Progenitor cell of endocrine pancreas (in vitro differentiated cells): ENCODE data around the gene TAPBPL. TPM values are rescaled to one million over a fixed set of nuclear protein-coding genes. Genes with fewer than 3 reads are reported as not detected.
"Not testable (repeated sequence)": the region's sequence is repeated elsewhere in the genome, so short reads cannot be mapped to it uniquely, and the experiment has no call there.

Experiments used
- DNase-seq: peaks from one replicate; pipeline ENCODE4 v3.0.0; 2021; ENCODE audit warnings: low spot score; ENCODE audit not compliant: unreplicated experiment
- H3K27ac Mint-ChIP-seq: 2 replicates; pipeline ENCODE4 v1.8.0; 2021; ENCODE audit warnings: mild to moderate bottlenecking, moderate library complexity, mixed read lengths
- H3K27me3 Mint-ChIP-seq: 2 replicates; pipeline ENCODE4 v1.8.0; 2021; ENCODE audit warnings: mixed read lengths
- H3K36me3 Mint-ChIP-seq: 2 replicates; pipeline ENCODE4 v1.8.0; 2022; ENCODE audit warnings: mixed read lengths; ENCODE audit not compliant: insufficient read depth
- H3K4me1 Mint-ChIP-seq: 2 replicates; pipeline ENCODE4 v1.8.0; 2021; ENCODE audit warnings: low read depth, mixed read lengths
- H3K4me3 Mint-ChIP-seq: 2 replicates; pipeline ENCODE4 v1.8.0; 2021; ENCODE audit warnings: low read depth, mild to moderate bottlenecking, moderate library complexity, mixed read lengths
- H3K9me3 Mint-ChIP-seq: 2 replicates; pipeline ENCODE4 v1.8.0; 2021; ENCODE audit warnings: low read depth, mixed read lengths
- CTCF ChIP-seq: fragments of 200-600 bp; sonication (generic); IDR thresholded peaks from one replicate; pipeline ENCODE4 v1.5.0; 2021; ENCODE audit warnings: antibody characterized with exemption, mild to moderate bottlenecking; ENCODE audit not compliant: unreplicated experiment
- total RNA-seq: library from RNA; stranded (reverse); gene quantifications from 2 replicates; pipeline ENCODE4 v1.2.1, GENCODE V29; 2021

The TAPBPL gene
- total RNA-seq, 1 donor from 2014 or later = 2.4 TPM

- no peak for DNase-seq
- H3K4me3 Mint-ChIP-seq = no peak overlapping the region
- no peaks in the 10 kb centered on the region for H3K9me3 Mint-ChIP-seq
- H3K4me1 Mint-ChIP-seq = peaks cover 4% of the 10 kb centered on the region
- H3K27me3 Mint-ChIP-seq = peaks cover 31% of the 10 kb centered on the region
- peaks cover 3% of the 10 kb centered on the region for H3K36me3 Mint-ChIP-seq
- no peak overlapping the region for H3K27ac Mint-ChIP-seq
- TF ChIP-seq CTCF = no peak
Observed at GRCh38 chr12:6466184-6466573, 14.3 kb downstream of the TAPBPL start.

DNA sequence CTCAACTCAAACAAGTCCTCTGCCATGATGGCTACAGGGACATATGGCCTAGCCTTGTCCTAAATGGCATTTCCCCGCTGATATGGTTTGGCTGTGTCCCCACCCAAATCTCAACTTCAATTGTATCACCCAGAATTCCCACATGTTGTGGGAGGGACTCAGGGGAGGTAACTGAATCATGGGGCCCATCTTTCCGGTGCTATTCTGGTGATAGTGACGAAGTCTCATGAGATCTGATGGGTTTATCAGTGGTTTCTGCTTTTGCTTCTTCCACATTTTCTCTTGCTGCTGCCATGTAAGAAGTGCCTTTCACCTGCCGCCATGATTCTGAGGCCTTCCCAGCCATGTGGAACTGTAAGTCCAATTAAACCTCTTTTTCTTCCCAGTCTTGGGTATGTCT lies 14.9 kb downstream of the TAPBPL start:
- H3K36me3 Mint-ChIP-seq, H3K4me1 Mint-ChIP-seq, H3K9me3 Mint-ChIP-seq, H3K27ac Mint-ChIP-seq, DNase-seq, H3K4me3 Mint-ChIP-seq: not testable (repeated sequence)
- peaks cover 34% of the 10 kb centered on the region for H3K27me3 Mint-ChIP-seq

DNA sequence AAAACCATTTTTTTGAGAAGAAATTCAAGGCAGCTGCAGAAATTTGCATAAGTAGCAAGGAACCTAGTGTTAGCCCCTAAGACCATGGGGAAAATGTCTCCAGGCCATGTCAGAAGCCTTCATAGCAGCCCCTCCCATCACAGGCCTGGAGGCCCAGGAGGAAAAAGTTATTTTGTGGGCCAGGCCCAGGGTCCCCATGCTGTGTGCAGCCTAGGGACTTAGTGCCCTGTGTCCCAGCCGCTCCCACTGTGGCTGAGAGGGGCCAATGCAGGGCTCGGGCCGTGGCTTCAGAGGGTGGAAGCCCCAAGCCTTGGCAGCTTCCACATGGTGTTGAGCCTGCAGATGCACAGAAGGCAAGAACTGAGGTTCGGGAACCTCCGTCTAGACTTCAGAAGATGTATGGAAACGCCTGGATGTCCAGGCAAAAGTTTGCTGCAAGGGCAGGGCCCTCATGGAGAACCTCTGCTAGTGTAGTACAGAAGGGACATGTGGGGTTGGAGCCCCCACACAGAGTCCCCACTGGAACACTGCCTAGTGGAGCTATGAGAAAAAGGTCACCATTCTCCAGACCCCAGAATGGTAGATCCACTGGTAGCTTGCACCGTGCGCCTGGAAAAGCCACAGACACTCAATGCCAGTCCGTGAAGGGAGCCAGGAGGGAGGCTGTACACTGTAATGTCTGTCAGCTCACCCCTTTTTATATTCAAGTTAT lies 15.9 kb downstream of the TAPBPL start:
- not testable (repeated sequence) for H3K9me3 Mint-ChIP-seq, H3K27ac Mint-ChIP-seq, DNase-seq, H3K4me1 Mint-ChIP-seq, H3K36me3 Mint-ChIP-seq, H3K4me3 Mint-ChIP-seq
- peaks cover 41% of the 10 kb centered on the region for H3K27me3 Mint-ChIP-seq

- no peaks in the 10 kb centered on the region for H3K9me3 Mint-ChIP-seq
- no peak overlapping the region for H3K4me3 Mint-ChIP-seq
Observed at GRCh38 chr12:6468283-6468575, 16.4 kb downstream of the TAPBPL start.

GRCh38 chr12:6469092-6469491 lies 17.2 kb downstream of the TAPBPL start:
- peaks cover 7% of the 10 kb centered on the region for H3K4me1 Mint-ChIP-seq
- no peak for DNase-seq
- no peak overlapping the region for H3K27ac Mint-ChIP-seq
- H3K4me3 Mint-ChIP-seq = peak overlapping the region; percentile 4
- TF ChIP-seq CTCF = no peak
- H3K36me3 Mint-ChIP-seq = peaks cover 3% of the 10 kb centered on the region
- H3K9me3 Mint-ChIP-seq = no peaks in the 10 kb centered on the region
- peaks cover 43% of the 10 kb centered on the region for H3K27me3 Mint-ChIP-seq

More at GRCh38 chr12:6468283-6468575, 16.4 kb downstream of the TAPBPL start:
- H3K27ac Mint-ChIP-seq = no peak overlapping the region
- H3K27me3 Mint-ChIP-seq = peaks cover 41% of the 10 kb centered on the region
- no peak for DNase-seq
- peaks cover 7% of the 10 kb centered on the region for H3K4me1 Mint-ChIP-seq
- no peak for TF ChIP-seq CTCF
- H3K36me3 Mint-ChIP-seq = peaks cover 3% of the 10 kb centered on the region

GRCh38 chr12:6469609-6470374 lies 17.9 kb downstream of the TAPBPL start:
- Mint-ChIP-seq H3K36me3 (no peaks in the 10 kb centered on the region), H3K9me3 (no peaks in the 10 kb centered on the region), H3K27me3 (peaks cover 44% of the 10 kb centered on the region), H3K4me1 (peaks cover 9% of the 10 kb centered on the region), H3K27ac (no peak overlapping the region), H3K4me3 (peak overlapping the region; percentile 80)
- TF ChIP-seq CTCF = peak; percentile 5
- DNase-seq = no peak
